ENCODE measurements around the gene TFAP2C.
"Not testable (repeated sequence)": the region's sequence is repeated elsewhere in the genome, so short reads cannot be mapped to it uniquely, and the experiment has no call there.

Gene TFAP2C

GRCh38 chr20:56617489-56617888, 11.6 kb upstream of the TFAP2C start:
- no peak for DNase-seq

GRCh38 chr20:56621730-56622129, 7.4 kb upstream of the TFAP2C start:
- no peak for DNase-seq

- DNase-seq: not testable (repeated sequence)
These were observed 5.2 kb upstream of the TFAP2C start for GRCh38 chr20:56623930-56624329.

GRCh38 chr20:56624786-56625681, 4.1 kb upstream of the TFAP2C start:
- DNase-seq: no peak

- no peak for DNase-seq
These were observed 3.3 kb upstream of the TFAP2C start for GRCh38 chr20:56625837-56626236.

GRCh38 chr20:56626367-56627121, 2.6 kb upstream of the TFAP2C start:
- no peak for DNase-seq

- DNase-seq: no peak
These were observed 1.7 kb upstream of the TFAP2C start for GRCh38 chr20:56627122-56628014.

- DNase-seq: no peak
These were observed 862 bp upstream of the TFAP2C start for GRCh38 chr20:56628015-56628872.

GRCh38 chr20:56629464-56630085, 469 bp downstream of the TFAP2C start:
- DNase-seq: no peak

- DNase-seq: no peak
These were observed 984 bp downstream of the TFAP2C start for GRCh38 chr20:56630086-56630493.

GRCh38 chr20:56630506-56631317, 1.6 kb downstream of the TFAP2C start:
- DNase-seq: no peak

- no peak for DNase-seq
These were observed 2.3 kb downstream of the TFAP2C start for GRCh38 chr20:56631318-56631989.

- DNase-seq: no peak
These were observed 2.9 kb downstream of the TFAP2C start for GRCh38 chr20:56631990-56632327.

- DNase-seq: no peak
These were observed 5.2 kb downstream of the TFAP2C start for GRCh38 chr20:56634307-56634706.

- no peak for DNase-seq
These were observed 5.8 kb downstream of the TFAP2C start for GRCh38 chr20:56634735-56635385.

- no peak for DNase-seq
These were observed 7.6 kb downstream of the TFAP2C start for GRCh38 chr20:56636716-56637115.

GRCh38 chr20:56637576-56637975, 8.5 kb downstream of the TFAP2C start:
- no peak for DNase-seq

- no peak for DNase-seq
These were observed 17.5 kb downstream of the TFAP2C start for GRCh38 chr20:56646599-56646998.

- no peak for DNase-seq
These were observed 24.1 kb downstream of the TFAP2C start for GRCh38 chr20:56653211-56653610.

- no peak for DNase-seq
These were observed 27.5 kb downstream of the TFAP2C start for GRCh38 chr20:56656632-56657031.
